Measurements from ENCODE around the gene POLR3GL.

POLR3GL gene

DNA sequence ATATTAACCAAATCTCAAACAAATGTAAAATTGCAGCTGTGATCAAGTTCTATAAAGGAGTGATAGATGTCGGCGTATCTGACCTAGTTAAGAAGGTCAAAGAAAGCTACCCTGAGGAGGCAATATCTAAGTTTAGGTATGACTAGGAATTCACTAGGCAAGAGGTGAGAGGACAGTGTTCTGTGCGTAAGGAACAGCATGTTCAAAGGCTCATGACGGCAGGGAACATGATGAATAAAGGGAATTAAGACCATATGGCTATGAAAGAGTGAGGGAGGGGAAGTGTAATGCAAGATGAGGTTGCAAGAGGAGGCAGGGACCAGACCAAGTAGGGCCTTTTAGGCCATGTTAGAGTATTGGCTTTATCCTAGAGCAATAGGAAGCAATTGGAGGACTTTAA is 15.3 kb upstream of the POLR3GL start:
- no peak for DNase-seq (ENCODE audit: low read depth in 2 of 2)

DNA sequence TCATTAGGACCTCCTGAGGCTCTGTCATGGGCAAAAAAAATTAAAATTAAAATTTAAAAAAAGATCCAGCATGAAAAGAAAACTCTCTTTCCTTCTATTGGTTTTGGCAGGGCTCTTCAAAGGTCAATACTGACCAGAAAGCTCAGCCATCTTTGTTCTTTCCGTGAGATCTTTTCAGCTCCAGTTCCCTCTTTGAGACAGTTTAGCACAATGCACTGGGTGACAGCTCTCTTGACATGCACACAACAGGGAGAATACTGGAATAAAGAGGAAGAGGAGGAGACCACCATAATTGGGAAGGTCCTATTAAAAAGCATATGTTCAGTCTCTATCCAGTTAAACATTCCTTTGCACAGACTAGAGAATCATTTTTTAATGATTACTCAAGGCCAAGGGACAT is 13.0 kb upstream of the POLR3GL start:
- DNase-seq (ENCODE audit: low read depth in 2 of 2): no peak

DNA sequence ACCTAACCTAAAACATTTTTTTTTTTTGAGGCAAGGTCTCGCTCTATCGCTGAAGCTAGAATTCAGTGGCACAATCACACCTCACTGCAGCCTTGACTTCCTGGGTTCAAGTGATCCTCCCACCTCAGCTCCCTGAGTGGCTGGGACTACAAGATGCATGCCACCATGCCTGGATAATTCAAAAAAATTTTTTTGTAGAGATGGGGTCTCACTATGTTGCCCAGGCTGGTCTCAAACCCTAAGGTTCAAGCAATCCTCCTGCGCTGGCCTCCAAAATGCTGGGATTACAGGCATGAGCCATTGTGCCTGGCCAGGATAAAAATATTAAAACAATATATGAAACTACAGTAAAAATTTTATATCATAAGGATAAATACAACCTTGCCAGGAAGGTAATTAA is 11.6 kb upstream of the POLR3GL start:
- DNase-seq (ENCODE audit: low read depth in 2 of 2): no peak

DNA sequence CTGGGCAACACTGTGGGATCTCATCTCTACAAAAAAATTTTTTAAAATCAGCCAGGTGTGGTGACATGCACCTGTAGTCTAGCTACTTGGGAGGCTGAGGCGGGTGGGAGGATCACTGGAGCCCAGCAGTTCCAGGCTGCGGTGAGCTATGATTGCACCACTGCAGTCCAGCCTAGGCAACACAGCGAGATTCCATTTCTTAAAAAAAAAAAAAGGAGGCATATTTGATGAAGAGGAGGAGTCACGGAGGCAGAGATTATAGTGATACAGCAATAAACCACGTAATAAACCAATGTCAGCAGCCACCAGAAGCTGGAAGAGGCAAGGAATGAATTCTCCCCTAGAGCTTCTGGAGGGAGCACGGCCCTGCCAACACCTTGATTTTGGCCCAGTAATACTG is 10.6 kb upstream of the POLR3GL start:
- no peak for DNase-seq (ENCODE audit: low read depth in 2 of 2)

DNA sequence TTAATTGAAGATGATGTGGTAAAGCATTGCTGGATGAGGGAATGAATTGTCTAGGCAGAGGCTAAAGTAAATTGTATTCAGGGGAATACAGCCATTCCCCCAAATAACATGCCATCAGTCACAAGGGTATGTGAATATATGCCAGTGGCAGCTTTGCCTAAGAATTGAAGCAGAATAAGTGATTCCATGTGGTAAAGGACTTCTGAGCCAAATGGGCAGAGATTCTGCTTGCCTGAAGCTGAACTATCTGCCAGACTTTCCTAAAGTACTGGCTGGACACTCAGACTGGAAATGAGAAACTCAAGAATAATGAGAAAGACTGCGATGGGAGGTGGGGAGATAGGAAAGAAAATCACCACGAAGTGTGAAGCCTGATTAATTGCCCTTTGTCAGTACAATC is 9.1 kb upstream of the POLR3GL start:
- no peak for DNase-seq (ENCODE audit: low read depth in 2 of 2)

DNA sequence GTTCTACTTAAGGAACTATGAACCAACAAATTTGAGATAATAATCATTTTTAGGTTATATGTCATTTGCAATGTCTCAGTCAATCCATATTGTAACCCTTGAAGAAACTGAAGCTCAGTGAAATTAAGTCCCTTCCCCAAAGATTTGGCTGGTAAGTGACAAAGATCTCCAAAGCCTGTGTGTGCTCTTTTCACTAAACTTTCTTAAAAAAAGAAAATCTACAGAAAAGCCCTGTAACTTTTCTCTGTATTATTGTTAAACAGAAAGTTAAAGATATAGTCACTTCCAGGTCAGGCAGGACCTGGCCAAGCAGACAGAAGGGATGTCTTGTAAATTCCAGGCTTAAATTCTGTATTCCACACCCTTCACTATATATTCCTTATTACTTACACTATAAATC is 8.1 kb upstream of the POLR3GL start:
- DNase-seq (ENCODE audit: low read depth in 2 of 2): no peak

DNA sequence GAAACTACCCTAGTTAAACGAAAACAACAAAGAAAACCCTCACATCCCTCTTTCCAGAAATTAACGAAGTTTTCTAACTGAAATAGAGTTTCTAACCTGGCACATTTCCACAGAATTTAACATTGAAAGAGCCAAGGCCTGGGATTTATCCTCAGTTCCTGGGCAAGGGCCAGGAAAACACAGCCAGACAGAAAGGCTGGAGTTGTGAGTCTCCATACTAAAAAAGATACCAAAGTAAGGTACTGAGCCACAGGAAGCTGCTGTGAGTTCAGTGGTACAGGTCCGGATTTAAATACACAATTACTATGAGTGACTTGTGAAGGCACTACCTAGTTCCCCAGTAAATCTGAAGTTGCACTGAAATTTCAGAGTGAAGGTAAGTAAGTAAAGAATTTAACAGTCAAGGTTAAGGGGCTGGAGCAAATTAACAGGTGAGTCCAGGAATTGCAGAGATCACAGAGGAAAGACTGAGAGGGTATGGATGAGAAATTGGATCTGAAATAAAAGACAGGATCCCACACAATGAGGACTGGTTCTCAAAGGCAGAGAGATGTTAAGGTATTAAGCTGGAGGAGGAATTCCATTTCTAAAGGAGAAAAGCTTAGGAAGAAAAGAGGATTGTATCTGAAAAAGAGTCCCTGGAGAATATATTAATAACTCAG is 7.6 kb upstream of the POLR3GL start:
- DNase-seq (ENCODE audit: low read depth in 2 of 2): no peak

DNA sequence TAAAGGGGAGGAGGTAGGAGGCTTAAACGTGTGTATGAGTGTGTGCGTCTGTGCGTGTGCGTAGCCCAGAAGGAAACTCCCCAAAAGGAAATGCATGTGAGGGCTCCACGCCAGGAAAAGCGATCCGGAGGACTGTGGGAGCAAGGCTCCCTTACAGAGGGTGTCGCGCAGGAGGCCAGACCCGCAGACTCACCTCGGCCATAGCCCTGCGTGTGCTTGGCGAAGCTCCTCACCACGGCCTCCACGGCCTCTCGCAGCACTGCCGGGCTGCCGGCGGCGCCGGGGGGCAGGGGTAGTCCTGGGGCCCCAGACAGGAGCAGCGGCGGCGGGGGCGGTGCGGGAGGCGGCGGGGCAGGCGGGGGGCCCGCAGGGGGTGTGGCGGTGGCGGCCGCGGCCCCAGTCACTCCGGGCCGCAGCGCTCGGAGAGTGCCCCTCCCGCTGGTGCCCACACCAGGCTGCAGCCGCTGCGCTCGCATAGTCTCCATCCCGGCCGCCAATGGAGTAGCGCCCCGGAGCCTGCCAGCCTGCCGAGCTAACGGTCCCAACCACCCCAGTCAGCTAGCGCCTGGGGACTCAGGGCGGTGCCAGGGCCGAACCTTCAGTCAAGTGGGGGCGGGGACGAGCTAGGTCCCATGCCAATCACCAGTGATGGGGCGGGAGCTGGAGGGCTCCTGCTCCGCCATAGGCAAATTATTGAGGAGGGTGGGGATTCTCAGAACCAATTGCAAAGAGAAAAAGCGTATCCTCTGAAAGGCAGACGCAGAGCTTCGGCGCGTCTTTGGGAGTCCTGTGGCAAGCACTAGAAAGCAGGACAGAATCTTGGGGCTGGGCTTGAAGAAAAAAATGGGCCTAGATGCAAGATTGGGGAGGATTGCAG is 6.8 kb upstream of the POLR3GL start, which contains the start of gene LIX1L:
Gene LIX1L (minus strand): TSS at position 575 of the 877 bp plus-strand sequence. CDS start 90 bp downstream, at position 485.
- peak; percentile 93 to 94 for DNase-seq (ENCODE audit: low read depth in 2 of 2)

DNA sequence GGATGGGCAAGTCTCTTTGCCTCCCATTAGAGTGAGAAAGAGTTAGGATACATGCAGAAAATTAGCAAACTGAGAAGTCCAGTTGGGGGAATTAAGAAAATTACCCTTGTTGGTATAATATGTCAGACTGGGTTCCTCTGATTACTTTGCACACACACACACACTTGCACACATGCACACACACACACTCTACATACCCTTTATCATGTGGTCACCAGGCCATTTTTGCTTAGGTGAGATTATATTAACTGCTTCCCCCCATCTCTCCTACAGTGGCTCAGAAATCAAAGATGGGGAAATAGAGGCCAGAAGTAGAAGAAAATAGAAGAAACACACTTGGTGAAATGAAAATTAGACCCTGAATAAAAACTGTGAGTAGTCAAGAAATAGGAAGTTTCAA is 5.8 kb upstream of the POLR3GL start:
- DNase-seq (ENCODE audit: low read depth in 2 of 2): no peak

DNA sequence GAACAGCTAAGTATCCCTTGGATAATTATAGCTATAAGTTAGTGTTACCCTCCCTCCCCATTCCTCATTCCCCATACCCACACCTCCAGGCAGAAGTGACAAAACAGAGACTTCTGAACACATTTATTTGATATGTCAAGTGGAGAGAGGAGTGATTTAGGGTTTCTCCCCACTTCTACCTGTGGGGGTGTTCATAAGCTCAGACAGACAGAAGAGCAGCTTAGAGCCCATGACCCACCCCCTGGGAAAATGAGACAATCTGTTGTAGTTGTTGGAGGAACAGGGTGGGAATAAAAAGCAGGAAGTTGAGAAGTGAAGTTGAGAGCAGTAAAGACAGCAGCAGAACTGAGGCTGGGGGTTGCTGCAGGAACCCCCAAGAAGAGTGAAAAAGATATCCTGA is 5.2 kb upstream of the POLR3GL start:
- DNase-seq (ENCODE audit: low read depth in 2 of 2): no peak

DNA sequence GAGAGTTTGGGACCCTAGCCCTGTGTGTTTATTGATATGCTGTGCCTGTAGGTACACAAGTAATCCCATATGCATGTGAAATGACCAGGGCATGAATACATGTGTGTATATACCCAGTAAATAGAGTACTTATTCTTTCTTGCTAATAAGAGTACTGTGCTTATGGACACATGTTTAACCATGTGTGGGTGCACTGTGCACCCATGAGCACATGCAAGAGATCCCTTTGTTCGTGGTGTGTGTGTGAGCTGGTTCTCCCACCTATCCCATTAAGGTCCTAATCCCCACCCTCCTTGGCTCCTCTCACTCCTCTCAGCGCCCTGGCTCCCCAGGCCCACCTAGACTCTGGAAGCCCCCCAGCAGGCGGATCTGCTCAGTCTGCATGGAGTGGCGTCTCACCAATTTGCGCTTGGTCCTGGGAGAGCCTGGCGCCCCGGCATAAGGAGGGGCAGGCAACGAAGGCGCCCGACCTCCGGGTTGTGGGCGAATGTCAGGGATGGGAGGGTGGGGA is 4.5 kb upstream of the POLR3GL start:
- DNase-seq (ENCODE audit: low read depth in 2 of 2): no peak

DNA sequence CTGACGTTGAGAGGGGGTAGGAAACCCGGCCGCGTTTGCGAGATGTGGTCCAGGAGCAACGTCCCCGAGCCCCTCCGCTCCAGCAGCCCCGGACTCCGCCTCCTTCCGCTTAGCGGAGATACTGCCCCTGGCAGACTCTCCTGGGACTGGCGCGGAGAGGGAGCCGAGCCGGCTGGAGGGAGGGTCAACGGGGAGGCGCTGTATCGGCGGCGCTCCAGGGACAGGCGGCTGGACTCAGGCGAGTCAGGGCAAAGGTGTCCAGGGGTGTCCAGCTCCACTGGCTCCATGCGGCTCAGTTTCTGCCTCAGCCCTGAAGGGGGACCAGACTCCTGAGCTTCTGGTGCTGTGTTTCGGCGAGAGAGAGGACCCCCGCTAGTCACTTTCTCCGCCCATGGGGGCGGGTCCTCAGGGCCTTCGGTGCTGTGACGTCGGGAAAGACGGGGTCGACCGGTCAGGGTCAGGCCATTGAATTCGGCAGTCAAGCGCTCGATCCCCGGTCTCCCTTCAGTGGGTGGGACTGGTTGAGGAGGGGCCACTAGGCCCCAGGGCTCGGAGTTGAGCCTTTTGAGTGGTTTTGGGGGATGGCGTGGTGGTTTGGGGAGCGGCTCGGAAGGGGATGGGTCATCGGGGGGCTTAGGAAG is 3.9 kb upstream of the POLR3GL start:
- no peak for DNase-seq (ENCODE audit: low read depth in 2 of 2)

DNA sequence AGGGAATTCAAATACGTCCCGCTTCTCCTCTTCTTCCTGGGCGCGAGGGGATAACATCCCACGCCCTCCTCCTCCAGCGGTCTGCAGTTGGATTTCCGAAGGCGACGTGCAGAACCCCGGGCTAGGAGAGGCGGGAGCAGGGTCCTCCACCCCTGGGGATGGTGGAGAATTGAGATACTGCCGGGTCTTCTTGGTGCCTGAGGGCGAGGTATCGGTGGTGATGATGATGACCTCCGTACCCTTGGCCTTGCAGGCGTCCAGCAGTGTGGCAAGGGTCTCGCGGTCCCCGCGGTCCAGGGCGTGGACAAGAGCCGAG is 3.4 kb upstream of the POLR3GL start:
- DNase-seq (ENCODE audit: low read depth in 2 of 2): no peak

DNA sequence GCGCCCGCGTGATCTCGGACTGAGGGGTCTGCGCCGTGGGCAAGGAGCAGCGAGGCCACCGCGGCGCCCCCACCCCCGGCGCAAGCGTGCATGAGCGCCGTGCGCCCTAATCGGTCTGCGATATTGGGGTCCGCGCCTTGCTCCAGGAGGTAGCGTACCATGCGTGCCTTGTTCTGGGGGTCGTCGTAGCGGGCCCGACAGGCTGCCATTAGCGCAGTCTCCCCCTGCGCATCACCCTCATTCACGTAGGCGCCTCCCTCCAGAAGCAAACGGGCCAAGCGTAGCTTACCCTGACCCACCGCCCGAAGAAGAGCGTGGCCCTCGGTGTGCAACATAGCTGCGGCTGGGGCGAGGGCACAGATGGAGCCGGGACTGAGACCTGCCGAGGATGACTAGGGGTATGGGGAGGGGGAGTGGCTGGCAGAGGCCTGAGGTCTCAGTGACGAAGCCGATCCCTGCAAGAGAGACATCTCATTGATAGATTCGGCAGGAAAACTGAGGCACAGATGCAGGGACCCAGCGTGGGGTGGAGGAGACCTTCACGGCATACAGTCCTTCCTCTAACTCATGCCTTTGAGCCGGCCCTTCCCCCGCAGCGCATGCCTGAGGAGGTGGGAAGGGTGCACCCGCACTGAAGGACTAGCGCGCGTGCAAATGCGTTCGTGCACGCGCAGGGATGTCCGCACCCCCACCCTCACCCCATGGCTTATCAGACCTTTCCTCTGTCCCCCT is 2.9 kb upstream of the POLR3GL start:
- DNase-seq (ENCODE audit: low read depth in 2 of 2): no peak

DNA sequence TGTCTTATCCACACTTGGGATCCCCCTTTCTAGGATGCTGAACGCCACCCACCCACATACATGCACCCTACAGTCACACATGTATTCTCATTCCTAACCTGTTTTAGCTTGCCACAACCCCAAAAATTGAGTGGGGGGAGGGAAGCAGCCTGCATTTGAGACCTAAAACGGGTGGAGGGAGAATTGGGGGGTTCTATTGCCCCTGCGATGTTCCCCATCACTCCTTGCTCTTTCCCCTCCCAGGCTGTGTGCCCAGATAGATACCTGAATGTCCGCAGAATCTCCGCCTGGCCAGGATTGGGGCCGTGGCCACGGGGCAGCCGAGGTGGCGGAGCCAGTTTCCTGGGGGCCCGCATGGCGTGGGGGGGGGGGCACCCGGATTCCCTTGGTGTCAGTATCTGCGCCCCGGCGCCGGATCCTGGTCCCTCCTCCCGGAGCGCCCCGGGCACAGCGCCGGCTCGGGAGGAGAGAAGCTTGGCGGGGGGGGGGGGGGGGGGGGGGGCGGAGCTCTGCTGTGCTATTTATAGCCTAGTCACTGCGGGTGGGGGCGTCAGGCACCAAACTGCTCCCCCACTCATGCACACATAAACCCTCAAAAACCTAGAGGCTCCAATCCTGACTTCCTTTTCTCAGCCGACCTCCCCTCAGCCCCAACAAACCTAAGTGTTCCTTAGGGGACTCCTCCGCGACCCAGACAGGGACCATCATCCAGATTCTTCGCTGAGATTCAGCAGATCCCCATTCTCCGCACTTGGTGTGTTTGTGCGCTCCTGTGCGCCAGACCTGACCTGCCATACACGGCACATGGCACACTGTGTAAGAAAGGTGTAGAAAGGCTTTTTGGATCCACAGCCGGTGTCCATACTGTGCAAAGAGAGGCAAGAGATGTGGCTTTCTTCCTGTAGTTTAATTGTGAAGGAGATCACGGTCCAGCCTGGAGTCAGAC is 2.1 kb upstream of the POLR3GL start:
- DNase-seq (ENCODE audit: low read depth in 2 of 2): no peak

DNA sequence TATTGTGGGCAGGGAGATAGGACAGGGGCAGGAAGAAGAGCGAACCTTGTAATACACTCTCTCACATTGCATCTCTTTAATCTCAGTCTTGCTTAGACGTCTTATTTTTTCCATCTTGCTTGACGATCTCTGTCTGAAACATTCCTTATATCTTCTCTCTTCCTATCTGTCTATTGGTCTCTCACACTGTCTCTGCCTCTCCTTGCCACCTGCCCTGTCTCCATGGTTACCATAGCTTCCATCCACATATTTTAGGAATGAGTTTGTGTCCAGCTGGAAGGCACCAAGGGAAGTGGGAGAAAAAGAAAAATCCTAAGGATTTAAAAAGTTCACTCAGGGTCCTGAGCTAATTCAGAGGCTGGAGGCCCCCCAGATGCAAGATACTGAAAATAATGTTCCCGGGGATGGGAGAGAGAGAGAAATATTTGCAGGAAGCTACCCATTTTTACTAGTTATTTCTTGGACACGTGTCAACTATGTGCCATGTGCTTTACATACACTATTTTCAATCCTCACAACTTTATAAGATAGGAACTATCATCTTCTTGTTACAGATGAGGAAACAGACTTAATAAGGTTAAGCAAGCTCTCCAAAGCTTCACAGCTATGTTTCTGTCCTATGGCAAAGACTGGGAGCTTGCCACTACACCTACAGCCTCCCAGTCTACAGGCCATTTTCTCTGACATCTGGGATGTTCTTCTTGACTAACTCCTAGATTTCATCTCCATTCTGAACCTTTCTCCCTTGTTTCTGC is 1.0 kb upstream of the POLR3GL start:
- DNase-seq (ENCODE audit: low read depth in 2 of 2): no peak

DNA sequence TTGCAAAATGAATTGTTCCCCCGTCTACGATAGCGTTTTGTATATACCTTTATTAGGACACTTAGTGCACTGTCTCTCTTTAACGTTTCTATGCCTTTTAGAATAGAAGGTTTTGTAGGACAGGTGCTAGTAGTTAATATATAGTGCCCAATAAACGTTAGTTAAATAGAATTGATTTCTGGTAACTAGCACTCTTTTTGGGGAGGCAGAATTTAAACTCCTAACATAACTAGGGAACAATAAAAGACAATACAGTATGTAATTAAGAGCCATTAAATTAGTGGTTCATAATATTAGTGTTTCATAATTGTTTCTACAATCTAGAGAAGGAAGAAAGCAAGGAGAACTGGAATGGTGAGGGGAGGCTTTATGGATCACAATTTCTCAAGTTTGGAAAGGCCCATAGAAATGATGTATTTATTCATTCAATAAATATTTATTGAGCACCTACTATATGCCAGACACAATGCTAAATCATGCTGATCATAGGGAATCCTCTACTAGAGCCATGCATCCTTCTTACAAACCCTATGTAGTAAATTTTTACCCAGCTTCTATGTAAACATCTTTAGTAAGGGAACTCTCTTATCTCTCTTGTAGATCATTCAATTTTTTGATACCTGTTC is 742 bp downstream of the POLR3GL start:
- DNase-seq (ENCODE audit: low read depth in 2 of 2): no peak

DNA sequence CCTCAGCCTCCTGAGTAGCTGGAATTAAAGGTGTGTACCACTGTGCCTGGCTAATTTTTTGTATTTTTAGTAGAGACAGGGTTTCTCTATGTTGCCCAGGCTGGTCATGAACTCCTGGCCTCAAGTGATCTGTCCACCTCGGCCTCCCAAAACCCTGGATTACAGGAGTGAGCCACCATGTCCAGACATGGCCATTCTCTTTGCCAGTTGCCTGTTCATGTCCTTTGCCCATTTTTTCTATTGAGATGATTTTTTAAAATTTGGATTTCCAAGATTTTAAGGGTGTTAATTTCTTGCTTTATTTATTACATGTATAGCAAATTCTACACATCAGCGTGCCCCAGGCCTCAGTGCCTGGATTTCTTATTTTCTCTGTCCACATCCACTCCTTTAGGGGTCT is 2.8 kb downstream of the POLR3GL start:
- DNase-seq (ENCODE audit: low read depth in 2 of 2): no peak

DNA sequence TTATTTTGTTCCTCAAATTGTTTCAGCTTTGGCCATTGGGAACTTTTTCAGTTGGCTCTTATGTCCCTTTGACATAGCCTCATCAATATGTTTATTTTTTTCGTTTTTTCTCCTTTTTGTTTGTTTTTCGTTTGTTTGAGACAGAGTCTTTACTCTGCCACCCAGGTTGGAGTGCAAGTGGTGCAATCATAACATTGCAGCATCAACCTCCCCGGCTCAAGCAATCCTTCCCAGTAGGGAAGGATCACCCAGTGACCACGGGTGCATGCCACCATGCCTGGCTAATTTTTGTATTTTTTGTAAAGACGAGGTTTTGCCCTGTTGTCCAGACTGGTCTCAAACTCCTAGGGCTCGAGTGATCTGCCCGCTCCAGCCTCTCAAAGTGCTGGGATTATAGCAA is 8.1 kb downstream of the POLR3GL start:
- no peak for DNase-seq (ENCODE audit: low read depth in 2 of 2)

DNA sequence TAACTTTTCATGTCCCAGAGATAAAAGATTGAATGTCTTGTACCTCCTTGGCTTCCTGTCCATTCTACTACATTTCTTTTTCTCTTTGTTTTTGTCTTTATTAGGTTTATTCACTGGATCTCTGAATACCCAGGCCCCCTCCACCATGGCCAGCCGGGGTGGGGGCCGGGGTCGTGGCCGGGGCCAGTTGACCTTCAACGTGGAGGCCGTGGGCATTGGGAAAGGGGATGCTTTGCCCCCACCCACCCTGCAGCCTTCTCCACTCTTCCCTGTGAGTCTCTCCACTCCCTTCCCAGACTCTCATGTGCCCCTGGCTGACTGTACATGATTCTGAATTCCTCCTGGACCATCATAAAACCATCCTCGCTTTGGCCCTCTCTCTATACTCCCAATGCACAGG is 10.2 kb downstream of the POLR3GL start:
- DNase-seq (ENCODE audit: low read depth in 2 of 2): no peak
